NB4 (cell line): ENCODE measurements around the gene KLHL3.

ENCODE experiments used
- MYC ChIP-seq: IDR thresholded peaks from 2 replicates; pipeline ENCODE4 v1.6.1; 2011; ENCODE audit warnings: low read depth, low read length
- POLR2A ChIP-seq: IDR thresholded peaks from 2 replicates; pipeline ENCODE4 v1.6.1; 2011; ENCODE audit warnings: mild to moderate bottlenecking; ENCODE audit not compliant: insufficient read length; ENCODE audit errors: extremely low read depth
- TF ChIP-seq, protein P1 (sequence below): IDR thresholded peaks from one replicate; pipeline ENCODE4 v1.5.1; 2012; ENCODE audit warnings: low read depth, low read length
- TF ChIP-seq, protein P2 (sequence below): IDR thresholded peaks from 2 replicates; pipeline ENCODE4 v1.6.1; 2011; ENCODE audit warnings: low read depth, low read length

DNA sequence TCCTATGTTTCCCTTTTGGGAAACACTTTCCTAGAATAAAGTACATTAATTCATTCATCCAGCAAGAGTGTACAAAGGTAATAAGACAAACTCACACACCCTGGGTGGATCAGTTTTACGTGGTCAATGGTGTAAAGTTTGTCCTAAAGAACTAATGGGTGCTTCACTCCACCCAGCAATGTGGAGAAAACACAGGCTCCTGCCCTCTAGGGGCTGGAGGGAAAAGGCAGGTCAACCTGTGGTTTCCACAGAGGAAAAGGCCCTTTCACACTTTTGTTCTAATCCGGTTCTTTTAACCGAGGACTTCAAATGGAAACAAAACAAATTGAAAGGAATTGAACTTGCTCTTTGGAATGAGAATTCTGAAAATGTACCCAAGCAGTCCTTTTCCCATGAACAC is 155.9 kb downstream of the KLHL3 start:
- TF ChIP-seq, protein P1, sequence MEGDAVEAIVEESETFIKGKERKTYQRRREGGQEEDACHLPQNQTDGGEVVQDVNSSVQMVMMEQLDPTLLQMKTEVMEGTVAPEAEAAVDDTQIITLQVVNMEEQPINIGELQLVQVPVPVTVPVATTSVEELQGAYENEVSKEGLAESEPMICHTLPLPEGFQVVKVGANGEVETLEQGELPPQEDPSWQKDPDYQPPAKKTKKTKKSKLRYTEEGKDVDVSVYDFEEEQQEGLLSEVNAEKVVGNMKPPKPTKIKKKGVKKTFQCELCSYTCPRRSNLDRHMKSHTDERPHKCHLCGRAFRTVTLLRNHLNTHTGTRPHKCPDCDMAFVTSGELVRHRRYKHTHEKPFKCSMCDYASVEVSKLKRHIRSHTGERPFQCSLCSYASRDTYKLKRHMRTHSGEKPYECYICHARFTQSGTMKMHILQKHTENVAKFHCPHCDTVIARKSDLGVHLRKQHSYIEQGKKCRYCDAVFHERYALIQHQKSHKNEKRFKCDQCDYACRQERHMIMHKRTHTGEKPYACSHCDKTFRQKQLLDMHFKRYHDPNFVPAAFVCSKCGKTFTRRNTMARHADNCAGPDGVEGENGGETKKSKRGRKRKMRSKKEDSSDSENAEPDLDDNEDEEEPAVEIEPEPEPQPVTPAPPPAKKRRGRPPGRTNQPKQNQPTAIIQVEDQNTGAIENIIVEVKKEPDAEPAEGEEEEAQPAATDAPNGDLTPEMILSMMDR, result peak; percentile 27
- TF ChIP-seq POLR2A (no peak), MYC (no peak)
- TF ChIP-seq, protein P2, sequence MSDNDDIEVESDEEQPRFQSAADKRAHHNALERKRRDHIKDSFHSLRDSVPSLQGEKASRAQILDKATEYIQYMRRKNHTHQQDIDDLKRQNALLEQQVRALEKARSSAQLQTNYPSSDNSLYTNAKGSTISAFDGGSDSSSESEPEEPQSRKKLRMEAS, result no peak
